NB4 (cell line): ENCODE data around the gene APP.

Source experiments
- DNase-seq: peaks from one replicate; pipeline ENCODE4 v3.0.0; 2010; ENCODE audit warnings: low read depth
- H3K4me3 ChIP-seq: one replicate; pipeline ENCODE4 v1.5.1; 2011; ENCODE audit warnings: mild to moderate bottlenecking, low read depth, low read length, moderate library complexity
- CTCF ChIP-seq: IDR thresholded peaks from one replicate; pipeline ENCODE4 v1.5.1; 2012; ENCODE audit warnings: low read depth, low read length
- MAX ChIP-seq: IDR thresholded peaks from 2 replicates; pipeline ENCODE4 v1.6.1; 2011; ENCODE audit warnings: low read depth, low read length
- MYC ChIP-seq: IDR thresholded peaks from 2 replicates; pipeline ENCODE4 v1.6.1; 2011; ENCODE audit warnings: low read depth, low read length
- POLR2A ChIP-seq: IDR thresholded peaks from 2 replicates; pipeline ENCODE4 v1.6.1; 2011; ENCODE audit warnings: mild to moderate bottlenecking; ENCODE audit not compliant: insufficient read length; ENCODE audit errors: extremely low read depth

Gene APP

GRCh38 chr21:26079366-26079765 is 91.2 kb downstream of the APP start:
- DNase-seq = no peak
- no peak overlapping the region for H3K4me3 ChIP-seq
- no peak for TF ChIP-seq MAX
- TF ChIP-seq POLR2A = no peak
- no peak for TF ChIP-seq CTCF
- no peak for TF ChIP-seq MYC

- TF ChIP-seq POLR2A (no peak), CTCF (no peak), MAX (no peak), MYC (no peak)
- H3K4me3 ChIP-seq = no peak overlapping the region
- DNase-seq = no peak
Observed at GRCh38 chr21:26077521-26077920, 93.0 kb downstream of the APP start.

GRCh38 chr21:26072666-26073615 is 97.6 kb downstream of the APP start:
- TF ChIP-seq MYC (no peak), CTCF (no peak), POLR2A (no peak), MAX (no peak)
- no peak for DNase-seq
- H3K4me3 ChIP-seq = no peak overlapping the region

- no peak for DNase-seq
- H3K4me3 ChIP-seq = no peak overlapping the region
- no peak for TF ChIP-seq MAX
- TF ChIP-seq MYC = no peak
- no peak for TF ChIP-seq POLR2A
- no peak for TF ChIP-seq CTCF
Observed at GRCh38 chr21:26070822-26071425, 99.6 kb downstream of the APP start.

- no peak overlapping the region for H3K4me3 ChIP-seq
- no peak for DNase-seq
- TF ChIP-seq POLR2A (no peak), MAX (no peak), MYC (no peak), CTCF (no peak)
Observed at GRCh38 chr21:26070121-26070520, 100.4 kb downstream of the APP start.
